ENCODE results near the gene RAP1GDS1.
A peak's percentile ranks its signal among the peaks of the same experiment; 100 is the strongest.
"Not testable (repeated sequence)": the region's sequence is repeated elsewhere in the genome, so short reads cannot be mapped to it uniquely, and the experiment has no call there.

The RAP1GDS1 gene

GRCh38 chr4:98446499-98447375 lies 185.6 kb downstream of the RAP1GDS1 start:
- no peak for DNase-seq

DNA sequence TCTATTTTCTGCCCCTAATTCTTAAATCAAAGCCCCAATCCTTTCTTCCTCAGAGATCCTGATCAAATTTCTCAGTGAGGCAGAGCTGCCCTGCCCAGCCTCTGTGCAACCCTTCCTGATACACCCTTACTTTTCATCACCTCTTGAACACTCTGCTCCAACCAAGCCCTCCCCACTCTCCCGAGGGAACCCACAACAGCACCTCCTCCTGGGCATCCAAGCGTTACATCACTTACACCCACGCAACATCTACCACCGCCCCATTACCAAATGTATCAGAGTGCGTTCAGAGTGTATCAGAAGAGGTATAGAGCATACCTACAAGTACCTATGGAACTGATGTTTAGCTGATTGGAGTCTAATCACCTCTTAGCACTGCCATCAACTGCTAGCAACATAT lies 186.5 kb downstream of the RAP1GDS1 start:
- no peak for DNase-seq

DNA sequence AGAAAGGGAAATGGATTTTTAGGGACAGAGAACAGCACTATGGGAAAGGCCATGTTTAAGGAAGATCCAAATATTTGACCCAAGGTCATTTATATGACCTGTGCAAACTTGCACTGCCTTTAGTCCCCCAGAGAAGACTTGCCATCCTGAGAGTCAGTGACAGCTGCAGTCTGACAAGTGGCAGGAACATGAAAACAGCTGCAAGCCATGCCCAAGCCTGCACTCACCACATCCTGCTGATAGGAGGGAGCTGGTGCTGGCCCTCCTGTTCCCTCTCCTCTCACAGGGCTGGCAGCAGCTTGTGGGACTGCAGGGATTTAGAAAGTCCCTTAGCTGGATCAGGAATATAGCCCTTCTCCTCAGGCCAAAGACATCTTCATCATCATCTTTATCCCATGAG lies 187.7 kb downstream of the RAP1GDS1 start:
- no peak for DNase-seq

DNA sequence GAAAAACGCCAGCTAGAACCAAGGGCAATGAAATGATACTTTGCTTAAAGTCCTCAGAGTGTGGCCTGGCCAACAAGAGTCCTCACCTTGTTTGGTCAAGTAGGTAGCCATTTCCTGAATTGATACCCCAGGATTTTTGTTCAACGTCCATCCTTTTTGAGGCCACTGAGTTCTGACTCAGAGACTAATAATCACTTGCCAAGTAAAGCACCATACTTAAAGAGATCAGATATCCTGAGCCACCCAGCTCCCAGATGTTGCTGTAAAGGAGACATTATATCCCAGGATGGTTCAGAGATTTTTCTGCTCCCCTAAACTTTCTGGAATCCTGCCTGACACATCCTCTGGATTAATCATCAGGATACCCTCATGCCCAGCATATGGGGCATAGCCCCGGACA lies 190.9 kb downstream of the RAP1GDS1 start:
- DNase-seq: no peak

DNA sequence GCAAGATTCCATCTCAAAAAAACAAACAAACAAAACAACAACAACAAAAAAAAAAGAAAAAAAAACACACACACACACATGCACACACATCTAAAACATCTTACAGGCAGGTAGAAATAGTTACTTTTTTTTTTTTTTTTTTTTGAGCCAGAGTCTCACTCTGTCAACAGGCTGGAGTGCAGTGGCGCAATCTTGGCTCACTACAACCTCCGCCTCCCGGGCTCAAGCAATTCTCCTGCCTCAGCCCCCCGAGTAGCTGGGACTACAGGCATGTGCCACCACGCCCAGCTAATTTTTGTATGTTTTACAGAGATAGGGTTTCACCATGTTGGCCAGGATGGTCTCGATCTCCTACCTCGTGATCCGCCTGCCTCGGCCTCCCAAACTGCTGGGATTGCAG lies 196.2 kb downstream of the RAP1GDS1 start:
- not testable (repeated sequence) for DNase-seq

GRCh38 chr4:98461121-98461865 lies 200.1 kb downstream of the RAP1GDS1 start:
- not testable (repeated sequence) for DNase-seq

GRCh38 chr4:98462487-98462886 lies 201.3 kb downstream of the RAP1GDS1 start:
- DNase-seq: no peak

DNA sequence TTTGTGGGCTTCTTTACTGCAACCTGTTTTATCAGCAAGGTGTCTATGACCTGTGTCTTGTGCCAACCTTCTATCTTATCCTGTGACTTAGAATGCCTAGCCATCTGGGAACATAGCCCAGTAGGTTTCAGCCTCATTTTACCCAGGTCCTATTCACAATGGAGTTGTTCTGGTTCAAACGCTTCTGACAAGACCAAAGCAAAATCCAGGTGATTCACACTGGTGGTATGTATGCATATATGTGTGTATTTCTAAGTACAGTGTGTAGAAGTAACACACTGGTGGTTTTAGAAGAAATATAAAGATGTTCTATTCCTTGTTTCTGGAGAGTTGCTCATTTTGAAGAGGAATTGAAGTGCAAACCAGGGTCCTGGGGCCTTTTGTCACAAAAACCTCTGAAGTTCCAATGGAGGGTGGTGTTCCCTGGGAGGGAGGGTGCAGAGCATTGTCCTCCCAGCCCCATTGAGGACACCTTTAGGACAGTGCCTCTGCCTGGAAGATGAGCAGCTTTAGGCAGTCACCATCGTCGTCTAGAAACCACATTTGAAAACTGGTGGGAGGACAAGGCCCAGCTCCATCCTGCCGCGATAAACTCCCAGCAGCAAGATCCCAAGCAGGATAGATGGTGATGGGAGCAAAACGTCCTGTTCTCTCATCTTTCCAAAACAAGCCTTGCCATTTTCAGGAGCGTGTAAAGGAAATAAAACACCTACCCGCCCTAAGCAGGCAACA lies 205.8 kb downstream of the RAP1GDS1 start:
- no peak for DNase-seq

- peak; percentile 86 for DNase-seq
Measured at GRCh38 chr4:98467627-98468072, 206.5 kb downstream of the RAP1GDS1 start.

DNA sequence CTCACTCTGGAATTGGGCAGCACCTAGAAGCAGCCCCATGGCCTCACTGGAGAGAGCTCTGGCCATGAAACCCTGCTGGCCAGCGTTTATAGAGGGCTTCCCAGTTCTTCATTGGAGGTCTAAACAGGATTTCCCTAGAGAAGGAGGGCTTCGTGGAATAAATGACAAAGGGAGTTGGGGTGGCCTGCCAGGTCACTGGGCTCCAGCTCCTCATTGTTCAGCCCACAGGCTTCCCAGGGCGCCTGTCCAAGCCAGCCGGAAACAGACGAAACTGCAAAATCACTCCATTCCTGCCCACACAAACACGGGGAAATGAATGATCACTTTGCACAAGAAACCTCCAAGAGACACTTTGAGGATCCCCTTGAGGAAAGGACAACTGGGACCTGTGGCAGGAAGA lies 207.5 kb downstream of the RAP1GDS1 start:
- no peak for DNase-seq

GRCh38 chr4:98469771-98470170 lies 208.6 kb downstream of the RAP1GDS1 start:
- DNase-seq: peak; percentile 2

DNA sequence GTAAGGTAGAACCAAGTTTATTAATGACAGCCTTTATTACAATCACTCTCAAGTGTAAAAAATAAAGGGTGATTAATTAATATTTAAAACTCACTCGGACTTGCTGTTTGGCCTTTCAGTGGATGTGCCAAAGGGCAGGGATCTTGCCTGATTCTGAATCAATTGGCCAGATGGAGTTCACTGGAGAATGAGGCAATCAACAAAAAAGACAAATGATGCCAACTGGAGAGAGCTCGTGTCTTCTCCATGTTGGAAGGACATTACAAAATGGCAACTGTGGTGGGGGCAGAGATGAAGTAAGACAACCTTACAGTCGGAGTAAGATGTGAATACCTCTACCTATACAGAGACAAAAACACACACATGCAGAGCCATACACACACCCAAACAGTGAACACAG lies 209.2 kb downstream of the RAP1GDS1 start:
- DNase-seq: no peak

DNA sequence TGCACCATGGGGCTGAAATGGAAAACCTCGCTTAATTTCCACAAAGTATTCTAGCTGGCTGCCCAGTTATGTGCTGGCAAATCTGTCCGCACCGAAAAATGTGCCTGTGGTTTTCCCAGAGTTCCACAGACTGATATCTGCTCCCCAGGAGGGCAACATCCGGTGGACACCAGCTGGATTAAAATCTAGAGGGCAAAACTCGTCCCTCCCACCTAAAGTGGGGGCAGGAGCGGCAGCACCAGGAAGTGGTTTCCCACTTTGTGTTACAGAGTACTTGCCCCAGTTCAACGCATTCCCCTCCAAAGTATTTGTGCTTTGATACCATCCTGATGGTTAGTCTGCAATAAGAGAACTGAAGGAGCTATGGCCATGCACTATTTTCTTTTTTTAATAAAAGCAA lies 209.6 kb downstream of the RAP1GDS1 start:
- no peak for DNase-seq

DNA sequence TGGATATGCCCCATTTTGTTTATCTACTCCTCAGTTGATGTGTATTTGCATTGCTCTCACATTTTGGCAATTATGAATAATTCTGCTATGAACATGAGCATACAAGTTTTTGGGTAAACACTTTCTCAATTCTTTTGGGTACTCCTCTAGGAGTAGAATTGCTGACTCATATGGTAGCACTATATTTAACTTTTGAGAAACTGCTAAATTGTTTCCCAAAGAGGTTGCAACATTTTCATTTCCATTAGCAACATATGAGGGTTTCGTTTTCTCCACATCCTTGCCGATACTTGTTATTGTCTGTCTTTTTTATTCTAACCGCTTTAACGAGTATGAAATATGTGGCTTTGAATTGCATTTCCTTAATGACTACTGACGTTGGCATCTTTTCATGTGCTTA lies 211.9 kb downstream of the RAP1GDS1 start:
- DNase-seq: no peak

- DNase-seq: no peak
Measured at GRCh38 chr4:98474408-98474844, 213.2 kb downstream of the RAP1GDS1 start.

- no peak for DNase-seq
Measured at GRCh38 chr4:98476891-98477290, 215.7 kb downstream of the RAP1GDS1 start.

DNA sequence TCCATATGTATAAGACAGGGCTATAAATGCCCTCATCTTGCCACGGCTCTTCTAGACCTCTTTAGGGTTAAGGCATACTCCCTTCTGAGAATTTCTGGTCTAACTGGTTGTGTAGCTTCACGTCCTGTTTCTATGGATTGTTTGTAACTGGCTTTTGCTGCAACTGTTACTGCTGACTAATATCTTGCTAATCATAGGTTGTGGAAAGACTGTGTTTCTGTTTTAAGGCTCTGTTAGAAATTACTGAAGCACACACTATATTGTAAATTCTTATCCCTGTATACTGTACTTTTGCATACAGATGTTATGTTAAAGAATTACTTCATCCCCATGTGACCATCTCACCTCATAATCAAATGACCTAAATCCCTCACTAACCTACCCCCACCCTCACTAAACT lies 218.4 kb downstream of the RAP1GDS1 start:
- not testable (repeated sequence) for DNase-seq

DNA sequence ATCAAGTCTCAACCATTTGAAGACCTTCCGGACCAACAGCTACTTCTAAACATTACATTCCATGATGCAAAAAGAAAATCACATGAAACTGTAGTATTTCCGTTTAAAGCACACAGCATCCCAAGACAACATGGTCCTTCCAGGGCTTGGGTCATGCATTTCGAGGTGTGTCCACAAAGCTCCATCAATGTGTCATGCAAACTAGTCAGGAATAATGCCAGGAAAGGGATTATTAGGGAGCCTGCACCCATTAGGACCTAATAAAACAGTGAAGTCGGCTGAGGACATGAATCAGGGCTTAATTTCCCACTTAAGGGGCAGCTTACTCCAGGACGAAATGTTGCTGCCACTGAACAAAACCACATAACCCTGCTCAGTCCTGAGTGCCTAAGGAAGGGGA lies 219.4 kb downstream of the RAP1GDS1 start:
- DNase-seq: peak; percentile 58

- DNase-seq: peak; percentile 35
Measured at GRCh38 chr4:98481167-98481566, 220.0 kb downstream of the RAP1GDS1 start.

DNA sequence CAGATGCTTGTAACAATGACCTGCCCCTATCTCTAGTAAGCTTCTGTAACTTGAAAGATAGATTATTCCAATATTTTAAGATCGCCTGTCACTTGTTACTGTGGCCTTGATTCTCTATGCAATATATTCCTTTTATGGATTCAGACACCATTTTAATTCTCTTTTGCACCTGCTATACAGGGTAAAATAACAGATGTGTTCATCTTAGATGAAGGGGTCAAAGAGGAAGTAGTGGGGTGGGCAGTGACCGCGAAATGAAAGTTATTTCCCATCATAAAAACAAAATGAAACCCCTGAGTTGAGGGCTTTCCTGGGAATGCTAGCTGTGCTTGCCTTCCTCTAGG lies 221.3 kb downstream of the RAP1GDS1 start:
- DNase-seq: no peak

- no peak for DNase-seq
Measured at GRCh38 chr4:98482847-98483806, 221.9 kb downstream of the RAP1GDS1 start.

GRCh38 chr4:98484031-98484430 lies 222.8 kb downstream of the RAP1GDS1 start:
- no peak for DNase-seq

Measured in NCI-H82 (cell line).